Pancreas (tissue), 10 donors: ENCODE results near the gene APOL2. TPM values are rescaled to one million over a fixed set of nuclear protein-coding genes. Genes with fewer than 3 reads are reported as not detected.

Source experiments
- ATAC-seq, 4 donors: fragments of 200-7000 bp; cut with Tn5 transposase; one replicate each; pipeline versions ENCODE4 v1.8.0 to v1.9.1; 2020; ENCODE audit warnings: mild to moderate bottlenecking in 4 of 4, moderate library complexity in 4 of 4
- DNase-seq, 6 donors: peaks; one replicate each; pipeline ENCODE4 v3.0.0-alpha.2; 2020
- FAIRE-seq: peaks from 2 replicates; lab custom pipeline; 2012; peaks lifted over from hg19 to GRCh38; lab: Jason Lieb, UNC
- H3K27ac ChIP-seq, 4 donors: fragments of 200-600 bp; sonication (generic); 1 replicate in 3 of 4; 2 replicates in 1 of 4; pipeline versions ENCODE4 v1.5.0 to v1.8.0; 2020
- H3K27me3 ChIP-seq, 4 donors: fragments of 200-600 bp; one replicate each; pipeline ENCODE4 v1.8.0; 2021
- H3K36me3 ChIP-seq, 3 donors: fragments of 200-600 bp; sonication (generic) in 1 of 3; one replicate each; pipeline versions ENCODE4 v1.5.0 to v1.8.0; 2020 to 2021
- H3K4me1 ChIP-seq, 3 donors: fragments of 200-600 bp; one replicate each; pipeline ENCODE4 v1.8.0; 2021
- H3K4me3 ChIP-seq, 4 donors: fragments of 200-600 bp; sonication (generic) in 2 of 4; one replicate each; pipeline versions ENCODE4 v1.5.0 to v1.8.0; 2020 to 2021
- H3K9me3 ChIP-seq, 4 donors: fragments of 200-600 bp; one replicate each; pipeline ENCODE4 v1.8.0; 2021
- CTCF ChIP-seq, 4 donors: fragments of 200-600 bp; sonication (generic) in 3 of 4; IDR thresholded peaks; one replicate each; pipeline versions ENCODE4 v1.5.0 to v1.8.0; 2021; ENCODE audit warnings: antibody characterized with exemption in 4 of 4
- WGBS, 2 donors: extraction: QIAGEN DNeasy Blood & Tissue Kit; methylation state at CpG; one replicate each; pipeline ENCODE4 v1.1.7; 2013; 5-methylcytosine and 5-hydroxymethylcytosine counted together
- intact Hi-C, 3 donors: fragments of 100-400 bp; cut with DNase I; formaldehyde crosslinking; loops; one replicate each; pipeline versions ENCODE4 v1.11.1 to v1.14.2; 2022
- polyA plus RNA-seq, 2 donors: library from polyadenylated mRNA; stranded (reverse); fragments of 200-250 nt; gene quantifications; one replicate each; pipeline ENCODE4 v1.2.3, GENCODE V29; 2013
- total RNA-seq, 6 donors: library from RNA; stranded (reverse); fragmentation: NEBNext Ultra II Directional in 4 of 6; extraction: Animal tissue kit (Norgen Biotek cat#: 25700) in 4 of 6; gene quantifications; one replicate each; pipeline versions ENCODE4 v1.2.1 to v1.2.4, GENCODE V29; 2021 to 2023
- donor health status: healthy with polysubstance abuse.
- donor health status: DM: no; HTN: no; CAD: no; lungs with moderate emphysema.
- donor health status: DM: no; HTN: no; CAD: no.
- donor health status: control.
- donor health status: control.
- donor health status: Bipolar disorder and iron deficiency.
- donor health status: DM: yes; HTN: yes; CAD: no.
- donor health status: DM: no; HTN: no; CAD: no.
- donor health status: DM: no; HTN: no; CAD: no.
- donor health status: DM: yes; HTN: yes; CAD: no.

Gene APOL2, protein sequence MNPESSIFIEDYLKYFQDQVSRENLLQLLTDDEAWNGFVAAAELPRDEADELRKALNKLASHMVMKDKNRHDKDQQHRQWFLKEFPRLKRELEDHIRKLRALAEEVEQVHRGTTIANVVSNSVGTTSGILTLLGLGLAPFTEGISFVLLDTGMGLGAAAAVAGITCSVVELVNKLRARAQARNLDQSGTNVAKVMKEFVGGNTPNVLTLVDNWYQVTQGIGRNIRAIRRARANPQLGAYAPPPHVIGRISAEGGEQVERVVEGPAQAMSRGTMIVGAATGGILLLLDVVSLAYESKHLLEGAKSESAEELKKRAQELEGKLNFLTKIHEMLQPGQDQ
- total RNA-seq (10 to 100 TPM in 4 of 6 donors, 1 to 10 TPM in 2; 6.3 to 23.4 (median 12.4) TPM), polyA plus RNA-seq (10 to 100 TPM; 18.4 to 20.6 TPM)

DNA sequence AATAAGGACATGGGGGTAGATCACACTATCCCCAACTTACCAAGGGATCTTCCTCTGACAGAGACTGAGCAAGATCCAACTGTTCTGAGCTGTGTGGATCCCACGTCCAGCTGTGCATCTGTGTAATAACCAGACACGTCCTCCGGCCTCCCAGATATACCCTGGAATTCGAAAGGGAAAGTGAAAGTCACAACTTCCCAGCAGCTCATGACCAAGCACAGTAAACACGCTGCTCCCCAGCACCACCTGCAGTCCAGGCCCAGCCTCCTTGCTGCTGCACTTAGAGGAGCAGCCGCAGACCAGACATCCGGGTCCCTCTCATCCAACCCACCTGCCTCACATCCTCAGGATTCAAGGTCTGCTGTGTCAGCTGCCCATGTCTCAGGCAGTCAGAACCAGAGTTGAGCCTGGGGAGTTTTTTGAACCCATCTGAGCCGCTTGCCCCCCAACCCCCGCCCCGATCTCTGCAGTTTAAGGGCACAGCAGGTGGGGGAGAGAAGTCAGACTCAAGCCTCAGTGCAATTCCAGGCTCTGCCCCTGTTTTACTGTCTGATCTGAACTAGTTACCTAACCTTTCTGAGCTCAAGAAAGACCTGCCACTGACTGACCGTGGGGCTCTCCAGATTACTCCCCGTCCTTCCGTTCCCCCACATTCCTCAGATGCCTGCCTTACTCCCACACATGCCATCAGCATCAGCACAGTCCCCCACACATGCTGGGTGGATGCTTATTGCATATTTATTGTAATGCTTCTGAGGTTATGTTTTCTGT is at the start of gene APOL2:
Gene APOL2, minus strand, starts transcription at position 127 of the 771 bp plus-strand sequence. CDS start 6,365 bp downstream, outside the sequence.
- Histone ChIP-seq H3K27me3 (no peaks in the 10 kb centered on the region), H3K4me1 (peaks cover 3 to 18% (median 4%) of the 10 kb centered on the region in 3 donors), H3K4me3 (peak within 1 kb of the TSS; percentile 49 to 73 (median 60)), H3K9me3 (no peaks in the 10 kb centered on the region), H3K27ac (peak within 1 kb of the TSS; percentile 53 to 93 (median 74)), H3K36me3 (no peaks in the 10 kb centered on the region)
- FAIRE-seq (peak; percentile 67), DNase-seq (peak; percentile 84 to 95 (median 90)), ATAC-seq (peak; percentile 96 to 98 (median 97))
- intact Hi-C loops = no loop called here
- TF ChIP-seq CTCF (IDR thresholded peaks at IDR 0.05) = peak; percentile 36 to 45 (median 44)
- WGBS, 2 donors = 8 to 9% methylated on average over 13 of the region's 13 CpGs

GRCh38 chr22:36288571-36289405 is 49.5 kb upstream of the APOL2 start:
- Histone ChIP-seq H3K27me3 (no peaks in the 10 kb centered on the region), H3K4me1 (no peaks in the 10 kb centered on the region), H3K36me3 (peaks cover 44 to 90% (median 82%) of the 10 kb centered on the region in 3 donors), H3K9me3 (no peaks in the 10 kb centered on the region), H3K27ac (no peak overlapping the region), H3K4me3 (no peak overlapping the region)
- FAIRE-seq (no peak), ATAC-seq (no peak), DNase-seq (peak in 2 of 6 donors; percentile 41 to 58)
- TF ChIP-seq CTCF (IDR thresholded peaks at IDR 0.05) = no peak
- 91 to 94% methylated on average over 27 to 33 of the region's 33 CpGs for WGBS, 2 donors
- intact Hi-C loops = no loop called here

- ATAC-seq (no peak), DNase-seq (peak in 2 of 6 donors; percentile 38 to 49), FAIRE-seq (no peak)
- Histone ChIP-seq H3K4me3 (no peak overlapping the region), H3K36me3 (peaks cover 37 to 90% (median 82%) of the 10 kb centered on the region in 3 donors), H3K4me1 (no peaks in the 10 kb centered on the region), H3K27ac (no peak overlapping the region), H3K9me3 (no peaks in the 10 kb centered on the region), H3K27me3 (no peaks in the 10 kb centered on the region)
- intact Hi-C loops = no loop called here
- 87 to 90% methylated on average over 20 of the region's 20 CpGs for WGBS, 2 donors
- no peak for TF ChIP-seq CTCF (IDR thresholded peaks at IDR 0.05)
Measured at GRCh38 chr22:36287881-36288515, 48.7 kb upstream of the APOL2 start.

DNA sequence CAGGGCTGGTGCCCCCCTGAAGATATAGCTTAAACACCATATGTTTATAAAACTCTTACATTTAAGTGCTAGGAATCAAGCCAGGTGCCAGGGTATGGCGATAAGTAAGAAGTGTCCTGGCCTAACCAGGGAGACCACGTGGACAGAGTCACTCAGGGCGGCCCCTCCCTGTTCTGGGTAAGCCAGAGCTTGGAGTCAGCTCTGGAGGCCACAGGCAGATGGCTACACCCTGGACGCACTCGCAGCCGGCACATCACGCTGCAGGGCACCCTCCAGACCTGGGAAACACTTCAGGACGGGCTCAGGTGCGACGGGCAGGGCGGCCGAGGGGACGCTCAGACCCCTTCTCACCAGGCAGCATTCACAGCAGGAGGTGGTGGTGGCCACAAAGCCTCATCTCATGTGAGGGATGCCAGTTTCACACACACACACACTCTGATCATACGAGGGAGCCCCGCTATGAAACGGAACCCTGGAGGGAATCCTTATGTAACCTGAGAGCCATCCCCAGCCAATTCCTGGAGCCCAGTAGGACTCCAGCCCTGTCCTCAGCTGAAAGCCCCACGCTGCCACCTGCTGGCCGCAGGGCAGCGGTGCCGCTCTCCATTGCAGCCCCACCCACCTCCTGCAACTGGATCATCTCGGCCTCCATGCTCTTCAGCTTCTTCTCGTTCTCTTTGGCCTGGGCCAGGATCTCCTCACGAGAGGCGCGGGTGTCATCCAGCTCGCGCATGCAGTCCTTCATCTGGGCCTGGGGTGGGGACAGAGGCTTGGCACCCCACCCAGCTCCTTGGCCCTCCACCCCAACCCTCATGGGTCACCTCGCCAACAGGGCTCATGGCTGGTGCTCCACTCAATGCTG is 47.0 kb upstream of the APOL2 start:
- ATAC-seq (peak; percentile 38 to 85 (median 79)), DNase-seq (peak in 4 of 6 donors; percentile 54 to 78 (median 69)), FAIRE-seq (no peak)
- Histone ChIP-seq H3K27me3 (no peaks in the 10 kb centered on the region), H3K36me3 (peaks cover 36 to 92% (median 80%) of the 10 kb centered on the region in 3 donors), H3K9me3 (no peaks in the 10 kb centered on the region), H3K27ac (peak overlapping the region in 1 of 4 donors; percentile 19), H3K4me1 (no peaks in the 10 kb centered on the region), H3K4me3 (no peak overlapping the region)
- peak; percentile 50 to 79 (median 61) for TF ChIP-seq CTCF (IDR thresholded peaks at IDR 0.05)
- intact Hi-C loops = no loop called here
- WGBS, 2 donors = 59 to 72% methylated on average over 28 of the region's 28 CpGs
